SKM-1 treated with dmso at 0.1 percent for 144 hours (cell line): Measurements from ENCODE around the gene UBAC2.

Experiments used
- DNase-seq: peaks from one replicate; lab custom pipeline; 2025; ENCODE audit not compliant: unreplicated experiment; lab: John Stamatoyannopoulos, UW

UBAC2 gene

DNA sequence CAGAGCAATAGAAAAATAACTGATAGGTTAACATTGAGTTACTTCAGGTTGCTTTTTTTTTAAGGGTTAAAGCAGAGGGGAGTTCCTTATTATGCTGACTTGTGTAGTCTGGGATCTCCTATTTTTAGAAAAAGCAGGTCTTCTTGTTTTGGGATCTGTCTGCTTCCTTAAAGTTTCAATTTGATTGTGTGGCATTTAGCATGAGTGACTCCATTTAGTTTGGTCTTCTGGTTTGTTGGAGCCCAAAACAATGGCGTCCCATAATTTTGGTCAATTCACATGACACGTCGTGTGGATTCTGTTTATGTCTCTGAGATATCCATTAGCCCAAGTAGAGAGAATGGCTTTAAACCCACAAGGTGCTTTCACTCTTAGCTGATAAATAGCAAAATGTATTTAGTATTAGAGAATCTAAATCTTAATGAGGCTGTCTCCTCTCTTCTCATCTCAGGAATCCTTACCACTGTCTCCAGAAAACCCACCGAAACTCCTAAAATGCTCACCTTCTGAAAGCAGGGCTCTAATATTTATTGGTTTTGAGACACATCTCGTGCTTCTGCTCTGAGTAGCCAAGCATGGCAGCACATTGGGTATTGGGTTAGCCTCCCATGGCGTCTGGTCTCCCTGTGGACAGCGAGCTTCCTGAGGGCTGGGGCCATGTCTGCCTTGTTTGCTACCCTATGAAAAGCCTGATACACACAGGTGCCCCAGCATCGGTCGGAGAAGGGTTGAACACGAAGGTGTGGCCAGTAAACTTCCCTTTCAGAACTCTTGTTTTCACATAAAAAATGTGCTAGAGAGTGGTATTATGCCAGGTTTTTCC, 173.7 kb downstream of the UBAC2 start:
- no peak for DNase-seq

DNA sequence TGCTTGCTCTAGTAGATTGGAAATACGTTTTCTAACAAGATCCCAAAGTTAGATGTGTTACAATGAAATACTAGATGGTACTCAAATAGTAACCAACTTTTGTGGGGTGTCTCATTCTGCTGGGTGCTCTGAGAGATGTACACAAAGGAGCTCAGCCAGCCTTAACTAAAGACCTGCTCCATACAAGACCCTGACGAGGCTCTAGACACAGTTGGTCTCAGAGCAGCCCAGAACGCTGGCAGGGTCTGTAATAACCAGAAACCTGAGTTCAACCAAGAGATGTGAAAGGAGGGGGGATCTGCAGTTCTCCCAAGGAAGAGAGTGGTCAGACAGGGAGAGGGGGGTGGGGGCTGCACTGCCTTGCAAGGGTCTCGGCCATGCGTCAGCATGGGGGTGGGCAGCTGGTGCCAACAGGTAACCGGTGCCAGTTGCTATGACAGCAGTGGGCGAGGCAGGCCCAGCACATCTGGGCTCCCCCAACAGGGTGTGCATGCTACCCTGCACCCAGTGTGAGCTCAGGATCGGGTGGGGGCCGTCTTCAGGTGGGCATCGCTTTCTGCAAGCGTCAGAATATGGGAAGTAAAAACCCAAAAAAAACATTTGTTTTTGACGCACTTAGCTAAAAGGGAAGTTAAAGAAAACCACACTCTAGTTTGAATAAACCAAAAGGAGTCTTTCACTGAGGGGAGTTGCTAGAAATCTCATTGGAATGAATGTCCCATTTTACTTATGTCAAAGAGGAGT, 174.5 kb downstream of the UBAC2 start:
- peak; percentile 43 for DNase-seq

DNA sequence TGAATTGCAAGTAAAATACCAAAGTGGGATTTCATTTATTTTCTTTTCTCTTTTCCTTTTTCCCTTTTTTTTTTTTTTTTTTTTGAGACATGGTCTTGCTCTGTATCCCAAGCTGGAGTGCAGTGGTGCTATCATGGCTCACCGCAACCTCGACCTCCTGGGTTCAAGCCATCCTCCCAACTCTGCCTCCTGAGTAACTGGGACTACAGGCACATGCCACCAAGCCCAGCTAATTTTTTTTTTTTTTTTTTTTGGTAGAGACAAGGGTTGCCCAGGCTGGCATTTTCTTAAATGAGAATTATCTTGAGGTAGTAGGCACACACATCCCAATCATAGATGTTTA, 175.1 kb downstream of the UBAC2 start:
- DNase-seq: no peak

DNA sequence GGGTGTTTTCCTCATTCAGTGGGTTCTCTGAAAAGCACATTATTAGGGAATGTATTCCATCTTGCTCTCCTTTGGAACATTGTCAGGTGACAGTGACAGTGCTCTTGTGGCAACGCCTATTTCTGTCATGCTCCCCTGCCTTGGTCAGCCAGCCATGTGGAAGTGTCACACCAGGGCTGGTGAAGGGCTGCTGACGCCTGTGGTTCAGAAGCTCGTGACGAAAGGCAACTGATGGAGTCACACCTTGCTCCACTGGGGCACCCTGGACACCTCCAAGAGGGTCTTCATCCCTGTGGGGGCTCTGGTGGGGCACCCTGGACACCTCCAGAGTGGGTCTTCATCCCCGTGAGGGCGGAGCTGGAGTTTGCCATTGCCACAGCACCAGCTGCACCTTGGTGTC, 175.5 kb downstream of the UBAC2 start:
- DNase-seq: no peak

DNA sequence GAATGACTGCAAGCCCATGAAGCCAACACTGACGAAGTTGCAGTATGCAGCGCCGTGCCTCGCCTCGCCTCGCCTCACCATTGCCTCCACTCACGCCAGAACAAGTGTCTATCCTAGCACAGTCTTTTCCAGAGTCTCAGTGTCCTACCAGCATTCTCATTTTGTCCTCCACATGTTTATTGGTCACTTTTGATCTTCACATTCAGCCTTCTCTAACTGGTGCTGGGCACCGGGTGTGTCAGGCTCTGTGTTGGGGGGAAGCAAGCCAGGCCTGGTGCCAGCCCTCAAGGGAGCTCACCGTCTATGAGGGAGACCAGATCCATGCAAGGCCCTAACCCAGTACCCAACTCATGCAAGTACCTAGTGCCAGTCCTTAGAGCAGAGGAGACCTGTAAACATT, 176.3 kb downstream of the UBAC2 start:
- no peak for DNase-seq

DNA sequence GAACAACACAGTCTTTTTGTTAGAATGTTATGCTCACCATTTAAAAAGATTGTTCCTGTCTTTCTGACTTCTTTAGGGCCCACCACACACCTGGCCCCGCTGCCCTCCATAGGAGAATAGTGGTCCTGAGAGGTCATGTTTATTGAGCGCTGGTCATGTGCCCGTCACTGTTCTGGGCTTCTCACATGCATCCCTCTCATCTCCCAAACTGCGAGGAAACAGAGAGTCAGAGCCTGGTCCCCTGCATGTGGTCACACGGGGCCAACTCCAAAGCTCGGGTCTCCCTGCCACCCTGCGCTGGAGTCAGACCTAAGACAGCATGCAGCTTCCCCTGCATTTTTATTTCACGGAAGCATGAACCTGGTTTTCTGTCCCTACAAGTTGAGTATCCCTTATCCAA, 177.0 kb downstream of the UBAC2 start:
- no peak for DNase-seq

DNA sequence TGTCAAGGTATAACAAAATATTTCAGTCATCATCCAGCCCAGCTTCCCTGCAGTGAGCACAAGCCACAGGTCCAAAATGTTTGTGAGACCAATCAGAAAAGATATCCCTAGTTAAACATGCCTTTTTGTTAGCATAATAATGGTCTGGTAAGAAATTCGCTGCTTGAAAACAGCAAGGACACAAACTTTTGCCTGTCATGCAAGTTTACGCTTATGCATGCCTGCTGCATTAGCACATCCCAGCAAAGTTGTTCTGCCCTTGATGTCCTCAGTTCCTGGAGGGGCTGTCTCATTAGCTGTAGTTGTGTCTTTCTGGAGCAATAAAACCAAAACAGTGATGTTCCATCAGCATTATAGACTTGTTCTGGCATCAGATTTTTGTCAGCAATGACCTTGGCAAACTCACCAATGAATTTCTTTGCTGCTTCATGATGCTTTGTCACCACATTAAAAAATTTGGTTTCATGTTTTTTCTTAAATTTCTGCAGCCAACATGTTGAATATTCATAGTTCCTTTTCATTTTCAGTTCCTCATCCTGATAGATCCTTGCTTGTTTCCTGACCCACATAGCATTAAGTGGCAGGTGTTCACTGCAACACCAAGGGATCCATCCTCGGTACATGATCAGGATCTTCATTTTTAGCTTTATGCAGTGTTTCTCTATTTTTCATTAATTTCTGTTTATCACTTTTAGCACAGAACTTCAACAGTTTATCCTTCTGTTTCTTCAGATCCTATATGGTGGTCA, 178.5 kb downstream of the UBAC2 start:
- no peak for DNase-seq

DNA sequence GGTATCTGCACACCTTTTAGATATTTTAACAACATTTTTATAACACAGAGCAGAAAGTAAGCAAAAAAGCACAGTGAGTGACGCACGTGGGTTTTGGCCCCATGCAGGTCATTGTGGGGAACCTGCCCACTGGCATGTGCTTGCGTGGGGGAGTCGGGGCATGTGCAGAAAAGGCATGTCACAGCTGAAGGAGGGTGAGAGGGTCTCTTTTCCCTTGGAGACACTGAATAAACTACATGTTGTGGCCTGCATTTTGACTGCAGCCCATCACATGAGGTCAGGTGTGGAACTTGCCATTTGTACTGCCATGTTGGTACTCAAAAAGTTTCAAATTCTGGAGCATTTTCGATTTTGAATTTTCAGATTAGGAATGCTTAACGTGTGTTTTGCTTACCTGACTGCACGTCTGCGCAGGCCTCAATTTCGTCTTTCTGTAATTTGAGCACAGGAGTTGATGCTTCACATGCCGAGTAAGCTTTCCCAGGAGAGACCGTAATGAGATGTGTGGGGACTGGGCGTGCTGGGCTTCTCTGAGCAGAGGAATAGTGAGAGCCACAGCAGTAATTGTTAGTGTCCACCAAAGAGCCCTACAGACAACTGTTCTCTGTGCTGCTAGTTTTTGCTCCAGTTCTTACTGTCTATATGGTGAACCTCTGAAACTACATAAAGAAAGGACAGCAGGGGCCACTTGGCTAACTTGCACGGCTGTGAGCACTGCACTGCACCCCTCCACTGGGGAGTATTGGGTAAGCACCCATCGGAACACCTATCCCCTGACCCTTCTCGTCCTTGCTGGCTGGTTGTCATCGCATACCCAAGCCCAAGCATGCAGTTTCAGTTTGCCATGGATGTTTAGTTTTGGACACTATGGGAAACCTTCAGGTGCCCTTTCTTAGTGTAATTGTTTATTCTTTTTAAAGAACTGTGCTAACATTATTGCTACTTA, 179.5 kb downstream of the UBAC2 start:
- no peak for DNase-seq

DNA sequence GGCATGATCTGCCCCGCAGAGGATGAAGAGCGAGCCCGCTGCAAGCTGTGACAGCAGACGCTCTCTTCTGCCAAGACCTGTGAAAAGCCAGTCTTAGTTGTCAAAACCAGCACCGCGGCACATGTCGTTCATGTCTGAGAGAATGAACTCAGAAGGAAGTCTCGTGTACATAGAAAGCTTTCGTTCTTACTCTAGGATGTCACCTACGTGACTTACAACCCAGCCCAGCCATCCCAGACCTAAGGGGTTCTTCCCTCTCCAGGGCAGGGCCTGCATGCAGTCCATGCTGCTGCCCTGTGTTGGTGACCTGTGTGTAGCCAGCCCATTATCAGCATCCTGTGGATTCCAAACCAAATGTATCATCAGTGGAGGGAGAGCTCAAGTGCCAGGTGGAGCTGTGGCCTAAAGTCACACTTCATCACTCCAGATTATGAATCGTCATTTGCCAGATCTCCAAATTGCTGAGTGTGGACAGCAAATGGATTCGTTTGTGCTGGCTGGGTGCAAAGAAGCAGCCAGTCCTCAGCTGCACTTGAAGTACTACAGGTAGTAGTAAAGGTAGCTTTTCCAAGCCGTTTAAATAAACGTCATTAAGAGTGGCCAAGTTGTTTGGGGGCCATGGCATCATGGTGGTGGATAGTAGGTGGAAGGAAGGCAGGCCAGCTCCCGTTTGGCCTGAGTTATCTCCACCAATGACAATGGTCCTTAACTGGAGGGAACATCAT, 180.4 kb downstream of the UBAC2 start:
- no peak for DNase-seq

DNA sequence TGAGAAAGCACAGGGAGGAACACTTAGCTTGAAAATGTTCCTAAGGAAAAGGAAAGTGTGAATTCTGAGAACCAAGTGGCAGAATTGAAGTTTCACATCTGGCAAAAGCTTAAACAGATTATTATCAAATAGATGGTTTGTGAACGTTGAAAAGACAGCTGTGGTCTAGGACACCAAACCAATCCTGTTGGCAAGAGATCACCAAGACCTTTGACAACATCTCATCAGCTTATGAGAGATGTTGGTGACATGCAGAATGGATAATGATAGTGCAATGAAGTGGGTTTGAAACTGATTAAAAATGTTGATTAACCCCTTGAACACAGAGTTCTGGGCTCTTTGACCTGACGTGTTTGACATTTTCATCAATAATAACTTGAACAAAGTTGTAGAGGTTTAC, 181.1 kb downstream of the UBAC2 start:
- DNase-seq: no peak

DNA sequence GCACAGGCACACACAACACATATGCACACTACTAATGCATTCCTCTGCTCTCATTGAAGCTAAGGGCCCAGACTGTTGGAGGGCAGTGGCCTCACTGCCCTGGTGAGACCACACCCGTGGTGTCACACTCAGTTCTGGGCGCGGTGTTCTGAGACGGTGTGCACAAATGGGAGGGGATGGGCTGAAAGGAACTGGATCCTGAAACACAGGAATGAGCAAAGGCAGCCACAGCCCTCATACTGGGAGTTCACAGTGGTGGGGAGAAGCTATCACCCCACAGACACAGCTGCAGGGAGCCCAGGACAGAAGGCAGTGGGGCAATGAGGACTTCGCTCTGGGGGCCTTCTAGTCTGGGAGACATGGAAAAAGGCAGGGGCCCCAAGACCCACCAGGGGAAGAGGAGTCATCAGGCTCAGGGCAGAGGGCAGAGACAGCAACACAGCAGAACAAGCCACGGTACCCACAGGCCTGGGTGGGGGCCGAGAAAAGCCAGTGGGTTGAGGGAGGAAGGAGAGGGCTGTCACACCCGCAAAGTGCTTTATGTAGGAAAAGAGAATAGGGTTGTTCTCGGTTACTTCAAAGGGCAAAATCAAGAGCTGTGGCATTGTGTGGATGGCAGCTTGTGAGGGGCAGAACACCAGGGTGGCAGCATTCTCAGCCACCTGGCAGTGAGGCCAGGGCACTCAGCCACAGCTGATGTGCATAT, 181.9 kb downstream of the UBAC2 start:
- no peak for DNase-seq

DNA sequence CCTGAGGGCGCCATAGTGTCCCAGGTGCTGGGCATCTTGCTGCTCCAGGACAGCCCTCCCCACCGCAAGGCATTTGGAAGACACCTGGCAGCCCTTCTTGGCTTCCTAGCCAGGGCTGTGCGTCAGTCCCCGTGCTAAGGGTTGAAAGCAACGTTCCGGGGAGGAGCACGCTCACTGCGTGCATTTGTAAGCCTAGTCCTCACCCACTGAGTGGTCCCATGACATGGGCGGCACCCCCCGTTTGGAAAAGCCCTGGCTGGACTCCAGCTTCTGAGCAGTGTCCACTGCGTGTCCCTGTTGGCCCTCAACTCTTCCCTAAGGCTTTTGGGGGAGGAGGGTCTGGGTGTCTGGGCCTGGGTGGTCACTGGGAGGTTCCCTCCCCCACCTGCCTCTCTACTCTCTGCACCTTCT, 182.9 kb downstream of the UBAC2 start:
- no peak for DNase-seq

DNA sequence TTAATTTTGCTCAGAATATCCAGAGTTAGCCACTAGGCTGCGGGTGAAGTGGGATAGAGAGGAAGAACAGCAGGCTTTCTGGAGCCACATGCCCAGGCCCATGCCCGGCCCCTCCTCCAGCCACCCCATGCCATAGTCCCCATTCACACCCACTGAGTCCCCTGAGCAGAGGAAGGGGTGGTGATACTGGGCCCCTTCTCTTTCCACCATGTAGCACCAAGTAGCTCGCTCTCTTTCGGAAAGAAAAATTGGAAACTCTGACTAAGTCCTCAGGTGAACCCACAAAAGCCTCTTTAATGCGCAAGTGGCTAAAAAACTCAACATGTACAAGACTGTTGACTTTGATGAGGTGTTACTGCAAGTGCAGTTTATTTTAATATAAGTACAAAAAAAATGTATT, 183.3 kb downstream of the UBAC2 start:
- no peak for DNase-seq

DNA sequence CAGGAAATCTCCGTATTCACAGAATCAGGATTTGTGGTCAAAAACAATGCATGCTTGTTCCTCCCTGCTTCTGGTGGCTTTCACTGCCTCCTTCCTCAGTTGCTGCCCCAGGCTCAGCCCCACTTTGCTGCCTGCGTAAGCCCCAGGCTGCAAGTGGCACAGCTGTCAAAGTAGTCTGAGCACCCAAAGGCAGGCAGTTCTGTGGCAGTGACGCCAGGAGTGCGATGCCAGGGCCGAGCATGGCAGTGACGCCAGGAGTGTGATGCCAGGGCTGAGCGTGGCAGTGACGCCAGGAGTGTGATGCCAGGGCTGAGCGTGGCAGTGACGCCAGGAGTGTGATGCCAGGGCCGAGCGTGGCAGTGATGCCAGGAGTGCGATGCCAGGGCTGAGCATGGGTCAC, 183.8 kb downstream of the UBAC2 start:
- DNase-seq: no peak

DNA sequence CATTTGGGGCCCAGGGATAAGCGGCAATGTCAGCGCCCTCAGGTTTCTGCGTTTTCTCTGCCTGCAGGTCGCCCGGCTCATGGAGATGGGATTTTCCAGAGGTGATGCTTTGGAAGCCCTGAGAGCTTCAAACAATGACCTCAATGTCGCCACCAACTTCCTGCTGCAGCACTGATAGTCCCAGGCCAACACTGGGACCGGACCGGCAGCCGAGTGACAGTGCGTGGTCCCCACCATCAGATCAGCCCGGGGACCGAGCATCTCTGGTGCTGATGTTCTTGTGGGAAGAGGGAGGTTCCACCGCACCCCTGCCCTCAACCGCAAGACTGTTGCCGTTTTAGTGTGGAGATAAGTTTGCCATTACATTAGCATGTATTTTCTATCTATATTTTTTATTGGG, 184.5 kb downstream of the UBAC2 start:
- no peak for DNase-seq

DNA sequence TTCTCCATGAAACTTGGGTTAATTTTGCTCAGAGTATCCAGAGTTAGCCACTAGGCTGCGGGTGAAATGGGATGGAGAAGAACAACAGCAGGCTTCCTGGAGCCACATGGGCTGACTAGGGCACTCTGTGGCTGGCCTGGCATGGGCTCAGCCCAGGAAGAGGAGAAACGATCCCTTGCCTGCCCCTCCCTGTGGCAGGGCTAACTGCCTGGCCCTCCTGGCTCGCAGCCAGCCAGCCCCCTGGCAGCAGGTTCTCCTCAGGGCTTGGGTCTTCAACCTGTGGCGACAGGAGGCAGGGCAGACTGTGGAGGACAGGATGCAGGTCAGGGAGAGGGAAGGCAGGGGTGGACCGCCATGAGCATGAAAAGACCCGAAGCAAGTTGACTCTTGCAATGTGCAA, 185.3 kb downstream of the UBAC2 start:
- no peak for DNase-seq

DNA sequence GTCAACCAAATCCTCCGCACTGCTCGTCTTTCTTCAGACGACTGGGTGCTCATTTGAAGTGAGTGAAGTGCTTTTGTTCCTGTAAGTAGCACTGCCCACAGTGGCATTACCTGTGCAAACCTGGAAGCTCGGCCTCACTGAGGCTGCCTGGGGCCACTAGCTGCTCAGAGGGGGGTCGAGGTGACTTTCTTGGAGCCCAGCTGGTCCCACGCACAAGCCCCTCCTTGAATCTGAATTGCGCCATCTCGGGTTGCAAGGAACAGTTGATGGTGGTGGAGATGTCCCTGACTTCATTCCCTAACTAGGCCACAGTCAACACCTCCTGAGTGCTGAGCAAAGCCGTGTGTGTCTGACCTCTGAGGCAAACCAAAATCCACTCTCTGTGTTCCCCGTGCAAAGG, 185.8 kb downstream of the UBAC2 start:
- no peak for DNase-seq

DNA sequence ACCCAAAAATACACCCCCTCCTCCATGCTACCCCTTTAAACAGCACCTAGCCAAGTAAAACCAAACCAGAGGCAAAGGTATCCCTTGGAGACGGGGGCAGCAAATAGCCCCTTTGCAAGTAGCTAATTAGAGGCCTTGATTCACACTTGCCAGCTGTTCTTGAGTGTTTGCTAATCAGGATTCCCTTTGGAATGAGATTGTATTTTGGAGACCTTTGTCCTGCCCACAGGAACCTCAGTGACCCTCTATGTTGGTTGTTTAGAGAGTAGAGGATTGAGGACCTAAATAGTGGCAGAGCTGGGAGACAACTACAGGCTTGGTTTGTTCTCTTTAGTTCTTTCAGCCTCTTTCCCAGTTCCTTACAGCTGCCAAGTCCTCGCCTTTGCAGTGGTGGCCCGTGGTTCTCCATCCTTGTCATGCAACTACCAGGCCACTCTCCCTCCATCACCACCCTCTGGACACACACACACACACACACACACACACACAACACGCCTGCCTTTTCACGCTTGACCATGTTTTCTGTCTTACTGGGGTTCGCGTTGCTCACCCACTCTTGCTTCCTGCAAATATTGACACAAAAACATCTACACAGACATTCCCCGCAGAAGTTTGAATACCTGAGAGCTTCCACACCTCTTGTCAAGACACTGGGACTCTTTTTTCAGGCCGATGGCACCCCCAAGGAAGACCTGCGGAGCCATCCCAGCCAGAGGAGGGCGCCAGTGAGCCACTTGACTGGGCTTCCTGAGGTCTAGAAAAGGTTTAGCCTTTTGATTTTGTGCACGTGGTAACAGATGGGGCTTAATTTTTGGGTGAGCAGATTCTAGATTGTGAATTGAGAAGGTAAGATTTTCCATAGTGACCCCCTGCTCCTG, 186.5 kb downstream of the UBAC2 start:
- DNase-seq: peak; percentile 27
